ENCODE results near the gene ITIH6.
"Not testable (repeated sequence)": the region's sequence is repeated elsewhere in the genome, so short reads cannot be mapped to it uniquely, and the experiment has no call there.

Gene ITIH6

DNA sequence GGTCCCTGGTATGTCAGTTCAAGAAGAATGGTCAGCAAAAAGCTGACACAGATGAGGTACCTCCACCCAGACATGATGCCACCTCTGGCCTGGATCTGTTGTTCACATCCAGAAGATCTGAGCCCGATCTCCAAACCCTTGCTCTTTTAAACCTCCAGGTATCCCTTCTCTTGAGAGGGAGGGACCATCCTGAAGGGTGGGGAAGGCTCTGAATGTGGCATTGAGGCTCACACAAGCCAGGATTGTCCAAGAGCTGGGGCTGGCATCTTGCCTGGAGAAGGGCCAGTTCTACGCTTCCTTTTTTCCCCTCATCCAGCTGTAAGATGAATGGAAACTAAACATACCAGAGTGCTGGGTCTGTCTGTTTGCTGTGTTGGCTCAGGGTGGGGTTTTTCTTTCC is at the start of gene ITIH6:
ITIH6 (minus strand) TSS at position 119 of the 400 bp plus-strand sequence; CDS start at position 74, 45 bp downstream.
- no peaks in the 10 kb centered on the region for H3K4me1 ChIP-seq (ENCODE audit: control insufficient read depth, insufficient read depth, low read length)
- H3K36me3 ChIP-seq (ENCODE audit: control insufficient read depth, insufficient read depth, low read length): no peaks in the 10 kb centered on the region
- no peak within 1 kb of the TSS for H3K9ac ChIP-seq (ENCODE audit: low read length)
- no peak within 1 kb of the TSS for H3K4me3 ChIP-seq (ENCODE audit: low read length)
- no peaks in the 10 kb centered on the region for H3K9me3 ChIP-seq (ENCODE audit: control insufficient read depth, low read length)
- H3K27me3 ChIP-seq (ENCODE audit: control insufficient read depth, insufficient read depth, low read length): no peaks in the 10 kb centered on the region

GRCh38 chrX:54847700-54848099 is 49.6 kb upstream of the ITIH6 start:
- not testable (repeated sequence) for H3K27me3 ChIP-seq (ENCODE audit: control insufficient read depth, insufficient read depth, low read length); H3K36me3 ChIP-seq (ENCODE audit: control insufficient read depth, insufficient read depth, low read length); H3K9ac ChIP-seq (ENCODE audit: low read length); H3K9me3 ChIP-seq (ENCODE audit: control insufficient read depth, low read length); H3K4me1 ChIP-seq (ENCODE audit: control insufficient read depth, insufficient read depth, low read length); H3K4me3 ChIP-seq (ENCODE audit: low read length)

DNA sequence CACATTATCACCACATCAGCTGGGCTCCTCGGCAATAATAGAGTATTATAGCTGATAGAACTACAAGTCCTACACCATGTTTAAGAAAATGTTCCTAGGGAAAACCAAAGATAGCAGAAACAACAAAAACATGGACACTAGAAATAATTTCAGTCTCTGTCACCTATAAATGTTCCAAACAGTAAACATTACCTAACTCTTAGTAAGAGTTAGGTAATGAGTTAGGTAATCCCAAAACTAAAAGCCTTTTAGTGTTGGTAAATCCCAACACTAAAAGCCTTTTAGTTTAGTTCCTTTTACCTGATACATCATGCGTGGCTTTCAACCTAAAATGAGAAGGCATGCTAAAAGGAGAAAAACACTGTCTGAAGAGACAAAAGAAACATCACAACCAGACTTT is 45.0 kb upstream of the ITIH6 start:
- Histone ChIP-seq H3K4me3 (ENCODE audit: low read length) (no peak overlapping the region), H3K36me3 (ENCODE audit: control insufficient read depth, insufficient read depth, low read length) (no peaks in the 10 kb centered on the region), H3K4me1 (ENCODE audit: control insufficient read depth, insufficient read depth, low read length) (no peaks in the 10 kb centered on the region), H3K9ac (ENCODE audit: low read length) (no peak overlapping the region), H3K27me3 (ENCODE audit: control insufficient read depth, insufficient read depth, low read length) (no peaks in the 10 kb centered on the region), H3K9me3 (ENCODE audit: control insufficient read depth, low read length) (no peaks in the 10 kb centered on the region)

- Histone ChIP-seq H3K4me1 (ENCODE audit: control insufficient read depth, insufficient read depth, low read length) (no peaks in the 10 kb centered on the region), H3K9me3 (ENCODE audit: control insufficient read depth, low read length) (no peaks in the 10 kb centered on the region)
These were observed 44.6 kb upstream of the ITIH6 start for GRCh38 chrX:54842607-54843006.

GRCh38 chrX:54841184-54841874 is 43.3 kb upstream of the ITIH6 start:
- H3K9ac ChIP-seq (ENCODE audit: low read length); H3K27me3 ChIP-seq (ENCODE audit: control insufficient read depth, insufficient read depth, low read length); H3K4me3 ChIP-seq (ENCODE audit: low read length); H3K4me1 ChIP-seq (ENCODE audit: control insufficient read depth, insufficient read depth, low read length); H3K9me3 ChIP-seq (ENCODE audit: control insufficient read depth, low read length); H3K36me3 ChIP-seq (ENCODE audit: control insufficient read depth, insufficient read depth, low read length): not testable (repeated sequence)

More at GRCh38 chrX:54842607-54843006, 44.6 kb upstream of the ITIH6 start:
- Histone ChIP-seq H3K9ac (ENCODE audit: low read length) (no peak overlapping the region), H3K27me3 (ENCODE audit: control insufficient read depth, insufficient read depth, low read length) (no peaks in the 10 kb centered on the region), H3K36me3 (ENCODE audit: control insufficient read depth, insufficient read depth, low read length) (no peaks in the 10 kb centered on the region), H3K4me3 (ENCODE audit: low read length) (no peak overlapping the region)

DNA sequence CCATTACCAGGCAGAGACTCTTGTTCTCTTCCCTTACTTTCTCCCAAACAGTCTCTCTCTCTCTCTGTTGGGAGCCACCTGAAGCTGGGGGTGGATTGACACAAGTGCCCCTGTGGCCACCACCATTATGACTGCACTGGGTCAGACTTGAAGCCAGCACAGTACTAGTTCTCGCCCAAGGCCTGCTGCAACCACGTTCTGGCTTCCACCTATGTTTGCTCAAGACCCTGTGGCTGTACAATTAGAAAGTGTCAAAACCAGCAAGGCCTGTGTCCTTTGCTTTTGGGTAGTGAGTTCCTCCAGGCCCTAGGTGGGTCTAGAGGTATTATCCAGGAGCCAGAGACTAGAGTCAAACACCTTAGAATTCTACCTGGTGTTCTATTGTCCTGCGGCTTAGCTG is 40.5 kb upstream of the ITIH6 start:
- Histone ChIP-seq H3K9ac (ENCODE audit: low read length) (no peak overlapping the region), H3K4me1 (ENCODE audit: control insufficient read depth, insufficient read depth, low read length) (no peaks in the 10 kb centered on the region), H3K27me3 (ENCODE audit: control insufficient read depth, insufficient read depth, low read length) (no peaks in the 10 kb centered on the region), H3K9me3 (ENCODE audit: control insufficient read depth, low read length) (no peaks in the 10 kb centered on the region), H3K36me3 (ENCODE audit: control insufficient read depth, insufficient read depth, low read length) (no peaks in the 10 kb centered on the region), H3K4me3 (ENCODE audit: low read length) (no peak overlapping the region)

GRCh38 chrX:54826598-54826997 is 28.5 kb upstream of the ITIH6 start:
- Histone ChIP-seq H3K4me3 (ENCODE audit: low read length) (no peak overlapping the region), H3K4me1 (ENCODE audit: control insufficient read depth, insufficient read depth, low read length) (no peaks in the 10 kb centered on the region), H3K36me3 (ENCODE audit: control insufficient read depth, insufficient read depth, low read length) (no peaks in the 10 kb centered on the region), H3K27me3 (ENCODE audit: control insufficient read depth, insufficient read depth, low read length) (no peaks in the 10 kb centered on the region), H3K9ac (ENCODE audit: low read length) (no peak overlapping the region), H3K9me3 (ENCODE audit: control insufficient read depth, low read length) (no peaks in the 10 kb centered on the region)

DNA sequence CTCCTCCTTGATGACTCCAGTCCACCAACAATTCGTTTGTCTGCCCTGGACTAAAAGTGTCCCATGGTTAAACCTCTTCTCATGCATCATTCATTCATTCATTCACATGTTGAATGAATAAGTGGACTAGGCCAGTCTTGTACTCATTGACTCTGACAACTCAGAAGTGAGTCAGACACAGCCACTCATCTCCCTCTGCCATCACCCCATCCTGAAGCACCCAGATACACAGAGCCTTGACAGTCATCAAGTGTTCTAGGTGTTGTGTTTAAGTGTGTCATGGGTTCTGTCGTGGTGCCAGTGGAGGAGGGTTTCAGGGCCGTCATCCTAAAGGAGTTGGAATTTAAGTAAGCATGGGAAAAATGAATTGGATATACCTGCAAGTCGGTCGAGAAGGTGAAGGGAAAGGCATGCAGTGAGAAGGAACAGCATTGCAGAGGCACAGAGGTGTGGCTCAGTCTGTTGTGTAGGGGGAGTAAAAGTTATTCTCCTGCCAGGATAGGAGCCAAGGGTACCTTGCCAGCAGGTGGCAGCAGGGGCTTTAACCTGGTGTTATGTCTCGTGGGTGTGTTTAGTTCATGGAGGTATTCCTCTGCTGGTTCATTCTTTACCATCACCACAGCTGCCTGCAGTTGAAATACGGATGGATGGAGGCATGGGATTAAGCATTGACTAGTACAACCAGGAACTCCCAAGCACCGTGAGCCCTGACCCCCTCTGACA is 27.8 kb upstream of the ITIH6 start:
- H3K9me3 ChIP-seq (ENCODE audit: control insufficient read depth, low read length): no peaks in the 10 kb centered on the region
- H3K27me3 ChIP-seq (ENCODE audit: control insufficient read depth, insufficient read depth, low read length): no peaks in the 10 kb centered on the region
- H3K9ac ChIP-seq (ENCODE audit: low read length): no peak overlapping the region
- H3K4me1 ChIP-seq (ENCODE audit: control insufficient read depth, insufficient read depth, low read length): no peaks in the 10 kb centered on the region
- no peaks in the 10 kb centered on the region for H3K36me3 ChIP-seq (ENCODE audit: control insufficient read depth, insufficient read depth, low read length)
- H3K4me3 ChIP-seq (ENCODE audit: low read length): no peak overlapping the region

- Histone ChIP-seq H3K4me3 (ENCODE audit: low read length) (no peak overlapping the region), H3K27me3 (ENCODE audit: control insufficient read depth, insufficient read depth, low read length) (no peaks in the 10 kb centered on the region), H3K36me3 (ENCODE audit: control insufficient read depth, insufficient read depth, low read length) (no peaks in the 10 kb centered on the region), H3K4me1 (ENCODE audit: control insufficient read depth, insufficient read depth, low read length) (no peaks in the 10 kb centered on the region), H3K9me3 (ENCODE audit: control insufficient read depth, low read length) (no peaks in the 10 kb centered on the region), H3K9ac (ENCODE audit: low read length) (no peak overlapping the region)
These were observed 26.7 kb upstream of the ITIH6 start for GRCh38 chrX:54824722-54825121.

DNA sequence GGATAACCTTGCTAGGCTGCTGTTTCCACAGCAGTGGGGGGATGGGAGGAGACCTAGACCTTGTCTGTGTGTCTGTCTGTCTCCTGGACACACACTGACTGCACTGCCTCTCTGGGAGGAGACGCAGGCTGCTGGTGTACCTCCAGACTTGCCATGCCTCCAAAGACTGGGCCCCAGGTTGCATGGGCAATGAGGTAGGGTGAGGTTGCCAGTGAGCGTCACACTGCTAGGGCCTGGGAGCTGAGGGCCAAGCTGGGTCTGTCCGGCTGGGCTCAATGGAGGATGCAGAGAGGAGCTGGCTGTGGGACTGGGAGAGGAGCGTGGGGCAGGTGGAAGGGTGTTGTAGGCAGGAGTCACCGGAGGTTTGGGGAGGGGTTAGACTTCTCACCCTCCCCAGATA is 26.1 kb upstream of the ITIH6 start:
- Histone ChIP-seq H3K4me3 (ENCODE audit: low read length) (no peak overlapping the region), H3K9ac (ENCODE audit: low read length) (no peak overlapping the region), H3K9me3 (ENCODE audit: control insufficient read depth, low read length) (no peaks in the 10 kb centered on the region), H3K27me3 (ENCODE audit: control insufficient read depth, insufficient read depth, low read length) (no peaks in the 10 kb centered on the region), H3K36me3 (ENCODE audit: control insufficient read depth, insufficient read depth, low read length) (no peaks in the 10 kb centered on the region), H3K4me1 (ENCODE audit: control insufficient read depth, insufficient read depth, low read length) (no peaks in the 10 kb centered on the region)

- Histone ChIP-seq H3K9me3 (ENCODE audit: control insufficient read depth, low read length) (no peaks in the 10 kb centered on the region), H3K27me3 (ENCODE audit: control insufficient read depth, insufficient read depth, low read length) (no peaks in the 10 kb centered on the region), H3K9ac (ENCODE audit: low read length) (no peak overlapping the region), H3K4me1 (ENCODE audit: control insufficient read depth, insufficient read depth, low read length) (no peaks in the 10 kb centered on the region), H3K4me3 (ENCODE audit: low read length) (no peak overlapping the region), H3K36me3 (ENCODE audit: control insufficient read depth, insufficient read depth, low read length) (no peaks in the 10 kb centered on the region)
These were observed 23.3 kb upstream of the ITIH6 start for GRCh38 chrX:54821310-54821709.

GRCh38 chrX:54820737-54821136 is 22.7 kb upstream of the ITIH6 start:
- H3K4me3 ChIP-seq (ENCODE audit: low read length): no peak overlapping the region
- H3K9ac ChIP-seq (ENCODE audit: low read length): no peak overlapping the region
- H3K36me3 ChIP-seq (ENCODE audit: control insufficient read depth, insufficient read depth, low read length): no peaks in the 10 kb centered on the region
- no peaks in the 10 kb centered on the region for H3K9me3 ChIP-seq (ENCODE audit: control insufficient read depth, low read length)
- no peaks in the 10 kb centered on the region for H3K4me1 ChIP-seq (ENCODE audit: control insufficient read depth, insufficient read depth, low read length)
- no peaks in the 10 kb centered on the region for H3K27me3 ChIP-seq (ENCODE audit: control insufficient read depth, insufficient read depth, low read length)
